ENCODE results near the gene C2orf49.
"Not testable (repeated sequence)": the region's sequence is repeated elsewhere in the genome, so short reads cannot be mapped to it uniquely, and the experiment has no call there.

DNA sequence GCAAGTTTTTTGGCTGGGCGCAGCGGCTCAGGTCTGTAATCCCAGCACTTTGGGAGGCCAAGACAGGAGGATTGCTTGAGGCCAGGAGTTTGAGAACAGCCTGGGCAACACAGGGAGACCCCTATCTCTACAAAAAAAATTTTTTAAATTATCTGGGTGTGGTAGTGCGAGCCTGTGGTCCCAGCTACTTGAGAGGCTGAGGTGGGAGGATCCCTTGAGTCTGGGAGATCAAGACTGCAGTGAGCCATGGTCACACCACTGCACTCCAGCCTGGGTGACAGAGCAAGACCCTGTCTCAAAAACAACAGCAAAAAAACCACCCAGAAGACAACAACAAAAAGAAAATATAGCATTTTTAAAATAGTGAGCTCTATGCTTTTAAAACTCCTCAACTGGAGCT lies 10.1 kb upstream of the C2orf49 start:
- not testable (repeated sequence) for TF ChIP-seq POLR2A (IDR thresholded peaks at IDR 0.05; ENCODE audit: borderline replicate concordance, extremely low read depth, insufficient read depth, insufficient read length); SIN3A (IDR thresholded peaks at IDR 0.05; ENCODE audit: low read depth); CEBPB (IDR thresholded peaks at IDR 0.05; ENCODE audit: low read depth); EZH2phosphoT487 (IDR thresholded peaks at IDR 0.05; ENCODE audit: borderline replicate concordance); RAD21 (IDR thresholded peaks at IDR 0.05; ENCODE audit: low read depth)
- TF ChIP-seq, protein P1, sequence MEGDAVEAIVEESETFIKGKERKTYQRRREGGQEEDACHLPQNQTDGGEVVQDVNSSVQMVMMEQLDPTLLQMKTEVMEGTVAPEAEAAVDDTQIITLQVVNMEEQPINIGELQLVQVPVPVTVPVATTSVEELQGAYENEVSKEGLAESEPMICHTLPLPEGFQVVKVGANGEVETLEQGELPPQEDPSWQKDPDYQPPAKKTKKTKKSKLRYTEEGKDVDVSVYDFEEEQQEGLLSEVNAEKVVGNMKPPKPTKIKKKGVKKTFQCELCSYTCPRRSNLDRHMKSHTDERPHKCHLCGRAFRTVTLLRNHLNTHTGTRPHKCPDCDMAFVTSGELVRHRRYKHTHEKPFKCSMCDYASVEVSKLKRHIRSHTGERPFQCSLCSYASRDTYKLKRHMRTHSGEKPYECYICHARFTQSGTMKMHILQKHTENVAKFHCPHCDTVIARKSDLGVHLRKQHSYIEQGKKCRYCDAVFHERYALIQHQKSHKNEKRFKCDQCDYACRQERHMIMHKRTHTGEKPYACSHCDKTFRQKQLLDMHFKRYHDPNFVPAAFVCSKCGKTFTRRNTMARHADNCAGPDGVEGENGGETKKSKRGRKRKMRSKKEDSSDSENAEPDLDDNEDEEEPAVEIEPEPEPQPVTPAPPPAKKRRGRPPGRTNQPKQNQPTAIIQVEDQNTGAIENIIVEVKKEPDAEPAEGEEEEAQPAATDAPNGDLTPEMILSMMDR (IDR thresholded peaks at IDR 0.05 in 2 of 3, conservative IDR thresholded peaks at IDR 0.05 in 1 of 3; ENCODE audit: borderline replicate concordance in 1 of 3, insufficient read depth in 1 of 3, low read depth in 2 of 3, low read length in 2 of 3) = not testable (repeated sequence)
- TF ChIP-seq, protein P2, sequence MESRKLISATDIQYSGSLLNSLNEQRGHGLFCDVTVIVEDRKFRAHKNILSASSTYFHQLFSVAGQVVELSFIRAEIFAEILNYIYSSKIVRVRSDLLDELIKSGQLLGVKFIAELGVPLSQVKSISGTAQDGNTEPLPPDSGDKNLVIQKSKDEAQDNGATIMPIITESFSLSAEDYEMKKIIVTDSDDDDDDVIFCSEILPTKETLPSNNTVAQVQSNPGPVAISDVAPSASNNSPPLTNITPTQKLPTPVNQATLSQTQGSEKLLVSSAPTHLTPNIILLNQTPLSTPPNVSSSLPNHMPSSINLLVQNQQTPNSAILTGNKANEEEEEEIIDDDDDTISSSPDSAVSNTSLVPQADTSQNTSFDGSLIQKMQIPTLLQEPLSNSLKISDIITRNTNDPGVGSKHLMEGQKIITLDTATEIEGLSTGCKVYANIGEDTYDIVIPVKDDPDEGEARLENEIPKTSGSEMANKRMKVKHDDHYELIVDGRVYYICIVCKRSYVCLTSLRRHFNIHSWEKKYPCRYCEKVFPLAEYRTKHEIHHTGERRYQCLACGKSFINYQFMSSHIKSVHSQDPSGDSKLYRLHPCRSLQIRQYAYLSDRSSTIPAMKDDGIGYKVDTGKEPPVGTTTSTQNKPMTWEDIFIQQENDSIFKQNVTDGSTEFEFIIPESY (IDR thresholded peaks at IDR 0.05; ENCODE audit: extremely low read depth, insufficient replicate concordance, low read length) = not testable (repeated sequence)
- TF ChIP-seq, protein P3, sequence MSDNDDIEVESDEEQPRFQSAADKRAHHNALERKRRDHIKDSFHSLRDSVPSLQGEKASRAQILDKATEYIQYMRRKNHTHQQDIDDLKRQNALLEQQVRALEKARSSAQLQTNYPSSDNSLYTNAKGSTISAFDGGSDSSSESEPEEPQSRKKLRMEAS (IDR thresholded peaks at IDR 0.05) = not testable (repeated sequence)
